Glutamatergic neuron (in vitro differentiated cells): ENCODE data around the gene GALNT9. TPM values are rescaled to one million over a fixed set of nuclear protein-coding genes. Genes with fewer than 3 reads are reported as not detected.

Source experiments
- DNase-seq: peaks from one replicate; pipeline ENCODE4 v3.0.0; 2022
- H3K27ac Mint-ChIP-seq: one replicate; pipeline ENCODE4 v1.8.0; 2020; ENCODE audit warnings: mild to moderate bottlenecking, mixed read lengths, inconsistent platforms; ENCODE audit not compliant: unreplicated experiment
- H3K27me3 Mint-ChIP-seq: one replicate; pipeline ENCODE4 v1.8.0; 2020; ENCODE audit warnings: mild to moderate bottlenecking, moderate library complexity, mixed read lengths, inconsistent platforms; ENCODE audit not compliant: unreplicated experiment
- H3K36me3 Mint-ChIP-seq: one replicate; pipeline ENCODE4 v1.8.0; 2020; ENCODE audit warnings: mild to moderate bottlenecking, mixed read lengths, inconsistent platforms; ENCODE audit not compliant: unreplicated experiment
- H3K4me1 Mint-ChIP-seq: one replicate; pipeline ENCODE4 v1.8.0; 2020; ENCODE audit warnings: mild to moderate bottlenecking, low read depth, mixed read lengths, inconsistent platforms; ENCODE audit not compliant: unreplicated experiment
- H3K4me3 Mint-ChIP-seq: one replicate; pipeline ENCODE4 v1.8.0; 2020; ENCODE audit warnings: mild to moderate bottlenecking, mixed read lengths, inconsistent platforms; ENCODE audit not compliant: unreplicated experiment
- H3K9me3 Mint-ChIP-seq: one replicate; pipeline ENCODE4 v1.8.0; 2020; ENCODE audit warnings: mild to moderate bottlenecking, moderate library complexity, mixed read lengths, inconsistent platforms; ENCODE audit not compliant: unreplicated experiment
- CTCF ChIP-seq: fragments of 200-600 bp; sonication (generic); IDR thresholded peaks from one replicate; pipeline ENCODE4 v1.5.0; 2021; ENCODE audit not compliant: partially characterized antibody, unreplicated experiment
- total RNA-seq: library from RNA; stranded (reverse); fragmentation: NEBNext Ultra II Directional; extraction: Animal tissue kit (Norgen Biotek cat#: 25700); gene quantifications from one replicate; pipeline ENCODE4 v1.2.1, GENCODE V29; 2021; ENCODE audit not compliant: unreplicated experiment

Gene GALNT9
- total RNA-seq, 1 donor from 2014 or later, result 13.7 TPM

- no peak for TF ChIP-seq CTCF
- no peak for DNase-seq
- Mint-ChIP-seq H3K4me3 (no peak overlapping the region), H3K4me1 (peaks cover 7% of the 10 kb centered on the region), H3K27me3 (peaks cover 2% of the 10 kb centered on the region), H3K27ac (no peak overlapping the region), H3K36me3 (no peaks in the 10 kb centered on the region), H3K9me3 (no peaks in the 10 kb centered on the region)
Observed at GRCh38 chr12:132158677-132159554, 170.5 kb downstream of the GALNT9 start.

GRCh38 chr12:132157733-132158409 is 171.5 kb downstream of the GALNT9 start:
- Mint-ChIP-seq H3K27ac (no peak overlapping the region), H3K4me3 (no peak overlapping the region), H3K36me3 (no peaks in the 10 kb centered on the region), H3K27me3 (peaks cover 2% of the 10 kb centered on the region), H3K4me1 (peaks cover 7% of the 10 kb centered on the region), H3K9me3 (no peaks in the 10 kb centered on the region)
- TF ChIP-seq CTCF, result no peak
- no peak for DNase-seq

GRCh38 chr12:132156573-132157325 is 172.6 kb downstream of the GALNT9 start:
- DNase-seq, result no peak
- Mint-ChIP-seq H3K4me3 (no peak overlapping the region), H3K36me3 (no peaks in the 10 kb centered on the region), H3K4me1 (peaks cover 7% of the 10 kb centered on the region), H3K9me3 (no peaks in the 10 kb centered on the region), H3K27me3 (no peaks in the 10 kb centered on the region), H3K27ac (no peak overlapping the region)
- no peak for TF ChIP-seq CTCF

GRCh38 chr12:132155771-132156572 is 173.4 kb downstream of the GALNT9 start:
- peaks cover 7% of the 10 kb centered on the region for H3K4me1 Mint-ChIP-seq
- no peak overlapping the region for H3K4me3 Mint-ChIP-seq
- DNase-seq, result no peak
- H3K36me3 Mint-ChIP-seq, result no peaks in the 10 kb centered on the region
- no peaks in the 10 kb centered on the region for H3K27me3 Mint-ChIP-seq
- no peak for TF ChIP-seq CTCF
- H3K27ac Mint-ChIP-seq, result no peak overlapping the region
- no peaks in the 10 kb centered on the region for H3K9me3 Mint-ChIP-seq
